HTR-8/SVneo (cell line): ENCODE results near the gene ZNF655.
"Not testable (repeated sequence)": the region's sequence is repeated elsewhere in the genome, so short reads cannot be mapped to it uniquely, and the experiment has no call there.

Source experiments
- DNase-seq: peaks from one replicate; pipeline ENCODE4 v3.0.0; 2011; ENCODE audit warnings: low spot score, mixed read lengths; ENCODE audit not compliant: insufficient read length
- FAIRE-seq: peaks from 2 replicates; lab custom pipeline; 2011; peaks lifted over from hg19 to GRCh38; lab: Jason Lieb, UNC

The ZNF655 gene

GRCh38 chr7:99558306-99559174 is at the start of gene ZNF655:
Gene ZNF655, plus strand, starts transcription at chr7:99558642. Its CDS starts 1,918 bp downstream, at chr7:99560560.
- DNase-seq (peak; percentile 82), FAIRE-seq (no peak)

- DNase-seq, result no peak
- FAIRE-seq, result no peak
Measured at GRCh38 chr7:99514050-99514449, 44.4 kb upstream of the ZNF655 start.

- FAIRE-seq, result no peak
- no peak for DNase-seq
Measured at GRCh38 chr7:99521399-99521798, 37.0 kb upstream of the ZNF655 start.

GRCh38 chr7:99525713-99526440 is 32.6 kb upstream of the ZNF655 start:
- FAIRE-seq, result no peak
- no peak for DNase-seq

GRCh38 chr7:99531354-99531765 is 27.1 kb upstream of the ZNF655 start:
- no peak for DNase-seq
- no peak for FAIRE-seq

GRCh38 chr7:99535667-99536066 is 22.8 kb upstream of the ZNF655 start:
- no peak for DNase-seq
- no peak for FAIRE-seq

- FAIRE-seq (no peak), DNase-seq (no peak)
Measured at GRCh38 chr7:99539213-99539811, 19.1 kb upstream of the ZNF655 start.

GRCh38 chr7:99540542-99540941 is 17.9 kb upstream of the ZNF655 start:
- no peak for FAIRE-seq

GRCh38 chr7:99541212-99541611 is 17.2 kb upstream of the ZNF655 start:
- FAIRE-seq, result no peak
- no peak for DNase-seq

More at GRCh38 chr7:99540542-99540941, 17.9 kb upstream of the ZNF655 start:
- DNase-seq, result no peak

GRCh38 chr7:99543081-99543671 is 15.3 kb upstream of the ZNF655 start:
- DNase-seq (no peak), FAIRE-seq (no peak)

GRCh38 chr7:99543916-99544315 is 14.5 kb upstream of the ZNF655 start:
- FAIRE-seq (no peak), DNase-seq (no peak)

GRCh38 chr7:99545308-99545707 is 13.1 kb upstream of the ZNF655 start:
- not testable (repeated sequence) for DNase-seq

GRCh38 chr7:99549545-99549944 is 8.9 kb upstream of the ZNF655 start:
- not testable (repeated sequence) for FAIRE-seq, DNase-seq

More at GRCh38 chr7:99545308-99545707, 13.1 kb upstream of the ZNF655 start:
- not testable (repeated sequence) for FAIRE-seq

- FAIRE-seq (no peak), DNase-seq (no peak)
Measured at GRCh38 chr7:99551334-99551733, 7.1 kb upstream of the ZNF655 start.

GRCh38 chr7:99551767-99552463 is 6.5 kb upstream of the ZNF655 start, which contains the start of gene FAM200A:
Gene FAM200A, minus strand, starts transcription at chr7:99552114. Its CDS starts 3,707 bp downstream, at chr7:99548407.
- DNase-seq (peak; percentile 90), FAIRE-seq (no peak)

- FAIRE-seq (no peak), DNase-seq (no peak)
Measured at GRCh38 chr7:99553039-99553438, 5.4 kb upstream of the ZNF655 start.

GRCh38 chr7:99554939-99555338 is 3.5 kb upstream of the ZNF655 start:
- FAIRE-seq, result no peak
- no peak for DNase-seq

- no peak for FAIRE-seq
Measured at GRCh38 chr7:99557196-99557607, 1.2 kb upstream of the ZNF655 start.

GRCh38 chr7:99557940-99558305 is 519 bp upstream of the ZNF655 start:
- DNase-seq (no peak), FAIRE-seq (no peak)

More at GRCh38 chr7:99557196-99557607, 1.2 kb upstream of the ZNF655 start:
- DNase-seq, result no peak
